ENCODE data around the gene MRPS35. TPM values are rescaled to one million over a fixed set of nuclear protein-coding genes. Genes with fewer than 3 reads are reported as not detected.

Gene MRPS35
- total and polyA plus RNA-seq, 2 experiments from 2014 or later = 67.4 to 88.1 TPM

DNA sequence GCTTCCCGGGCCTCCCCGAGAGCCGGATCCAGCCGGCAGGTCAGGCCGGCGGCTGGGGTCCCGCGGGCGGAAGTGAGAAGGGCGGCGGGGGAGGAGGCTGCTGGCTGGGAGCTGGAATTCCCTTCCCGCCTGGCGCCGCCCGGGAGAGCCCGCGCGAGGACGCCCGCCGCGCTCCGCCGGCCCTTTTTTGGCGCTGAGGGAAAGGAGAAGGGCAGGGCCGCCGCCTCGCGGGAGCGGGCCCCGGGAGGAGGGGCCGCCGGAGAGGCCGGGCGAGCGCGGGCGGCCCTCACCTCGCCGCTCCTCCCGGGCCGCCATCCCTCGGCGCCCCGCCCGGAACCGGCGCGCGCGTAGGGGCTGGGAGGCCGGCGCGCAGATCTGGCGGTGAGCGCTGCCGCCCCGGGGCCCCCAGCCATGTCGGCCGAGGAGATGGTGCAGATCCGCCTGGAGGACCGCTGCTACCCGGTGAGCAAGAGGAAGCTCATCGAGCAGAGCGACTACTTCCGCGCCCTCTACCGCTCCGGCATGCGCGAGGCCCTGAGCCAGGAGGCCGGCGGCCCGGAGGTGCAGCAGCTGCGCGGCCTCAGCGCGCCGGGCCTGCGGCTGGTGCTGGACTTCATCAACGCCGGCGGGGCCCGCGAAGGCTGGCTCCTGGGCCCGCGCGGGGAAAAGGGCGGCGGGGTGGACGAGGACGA lies 69.4 kb downstream of the MRPS35 start, which contains the start of the genes KLHL42 and MANSC4:
KLHL42 (plus strand) TSS at position 314 of the 692 bp plus-strand sequence; CDS start at position 412, 98 bp downstream.
MANSC4 (minus strand) TSS at position 317 of the 692 bp plus-strand sequence. CDS start 8,960 bp downstream, outside the sequence.
- Histone ChIP-seq H3K4me3 (peak within 1 kb of the TSS; percentile 93), H3K36me3 (replicated peaks; ENCODE audit: insufficient read depth, low read depth) (no peaks in the 10 kb centered on the region), H2AFZ (peak within 1 kb of the TSS; percentile 99), H4K20me1 (ENCODE audit: insufficient read depth, poor library complexity, severe bottlenecking) (no peaks in the 10 kb centered on the region), H3K27ac (peak within 1 kb of the TSS; percentile 99), H3K4me2 (peak within 1 kb of the TSS; percentile 99), H3K9me2 (replicated peaks; ENCODE audit: insufficient read depth) (no peaks in the 10 kb centered on the region), H3K9me3 (ENCODE audit: low read depth) (no peaks in the 10 kb centered on the region), H3K79me2 (peaks cover 46% of the 10 kb centered on the region), H3K4me1 (ENCODE audit: insufficient read depth) (peaks cover 16% of the 10 kb centered on the region), H3K27me3 (no peaks in the 10 kb centered on the region)
- 2% methylated on average over 30 of the region's 92 CpGs for WGBS (ENCODE audit: low lambda C conversion rate, missing lambda C conversion rate)
- peak; percentile 85 for DNase-seq (ENCODE audit: low spot score)
- TF ChIP-seq EZH2phosphoT487 (IDR thresholded peaks at IDR 0.05; ENCODE audit: low read depth, severe bottlenecking, unreplicated experiment) (no peak), EZH2 (IDR thresholded peaks at IDR 0.05; ENCODE audit: borderline replicate concordance) (no peak)
- TF ChIP-seq, protein P1, sequence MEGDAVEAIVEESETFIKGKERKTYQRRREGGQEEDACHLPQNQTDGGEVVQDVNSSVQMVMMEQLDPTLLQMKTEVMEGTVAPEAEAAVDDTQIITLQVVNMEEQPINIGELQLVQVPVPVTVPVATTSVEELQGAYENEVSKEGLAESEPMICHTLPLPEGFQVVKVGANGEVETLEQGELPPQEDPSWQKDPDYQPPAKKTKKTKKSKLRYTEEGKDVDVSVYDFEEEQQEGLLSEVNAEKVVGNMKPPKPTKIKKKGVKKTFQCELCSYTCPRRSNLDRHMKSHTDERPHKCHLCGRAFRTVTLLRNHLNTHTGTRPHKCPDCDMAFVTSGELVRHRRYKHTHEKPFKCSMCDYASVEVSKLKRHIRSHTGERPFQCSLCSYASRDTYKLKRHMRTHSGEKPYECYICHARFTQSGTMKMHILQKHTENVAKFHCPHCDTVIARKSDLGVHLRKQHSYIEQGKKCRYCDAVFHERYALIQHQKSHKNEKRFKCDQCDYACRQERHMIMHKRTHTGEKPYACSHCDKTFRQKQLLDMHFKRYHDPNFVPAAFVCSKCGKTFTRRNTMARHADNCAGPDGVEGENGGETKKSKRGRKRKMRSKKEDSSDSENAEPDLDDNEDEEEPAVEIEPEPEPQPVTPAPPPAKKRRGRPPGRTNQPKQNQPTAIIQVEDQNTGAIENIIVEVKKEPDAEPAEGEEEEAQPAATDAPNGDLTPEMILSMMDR (IDR thresholded peaks at IDR 0.05; ENCODE audit: poor library complexity) = no peak

DNA sequence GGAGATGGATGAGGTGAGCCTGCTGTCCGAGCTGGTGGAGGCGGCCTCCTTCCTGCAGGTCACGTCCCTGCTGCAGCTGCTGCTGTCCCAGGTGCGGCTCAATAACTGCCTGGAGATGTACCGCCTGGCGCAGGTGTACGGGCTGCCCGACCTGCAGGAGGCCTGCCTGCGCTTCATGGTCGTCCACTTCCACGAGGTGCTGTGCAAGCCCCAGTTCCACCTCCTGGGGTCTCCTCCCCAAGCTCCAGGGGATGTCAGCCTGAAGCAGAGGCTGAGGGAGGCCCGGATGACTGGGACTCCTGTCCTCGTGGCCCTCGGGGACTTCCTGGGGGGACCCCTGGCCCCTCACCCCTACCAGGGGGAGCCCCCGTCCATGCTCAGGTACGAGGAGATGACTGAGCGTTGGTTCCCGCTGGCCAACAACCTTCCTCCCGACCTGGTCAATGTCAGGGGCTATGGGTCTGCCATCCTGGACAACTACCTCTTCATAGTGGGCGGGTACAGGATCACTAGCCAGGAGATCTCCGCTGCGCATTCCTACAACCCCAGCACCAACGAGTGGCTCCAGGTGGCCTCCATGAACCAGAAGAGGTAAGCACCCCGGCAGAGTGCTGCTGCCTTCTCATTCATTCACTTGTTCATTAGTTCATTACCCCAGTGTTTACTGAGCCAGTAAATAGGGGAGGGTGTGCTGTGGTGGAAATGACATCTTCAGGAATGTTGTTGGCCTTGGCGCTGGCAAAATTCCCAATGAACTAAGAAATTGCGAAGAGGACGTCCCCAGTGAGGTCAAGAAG lies 70.2 kb downstream of the MRPS35 start:
- Histone ChIP-seq H3K36me3 (replicated peaks; ENCODE audit: insufficient read depth, low read depth) (no peaks in the 10 kb centered on the region), H3K4me1 (ENCODE audit: insufficient read depth) (peaks cover 16% of the 10 kb centered on the region), H3K4me3 (peak overlapping the region; percentile 93), H3K27me3 (no peaks in the 10 kb centered on the region), H4K20me1 (ENCODE audit: insufficient read depth, poor library complexity, severe bottlenecking) (peaks cover 3% of the 10 kb centered on the region), H3K4me2 (peak overlapping the region; percentile 99), H2AFZ (peak overlapping the region; percentile 99), H3K27ac (peak overlapping the region; percentile 99), H3K79me2 (peaks cover 53% of the 10 kb centered on the region), H3K9me2 (replicated peaks; ENCODE audit: insufficient read depth) (no peaks in the 10 kb centered on the region), H3K9me3 (ENCODE audit: low read depth) (no peaks in the 10 kb centered on the region)
- peak; percentile 13 for DNase-seq (ENCODE audit: low spot score)
- TF ChIP-seq, protein P1 (IDR thresholded peaks at IDR 0.05; ENCODE audit: poor library complexity) = no peak
- TF ChIP-seq EZH2 (IDR thresholded peaks at IDR 0.05; ENCODE audit: borderline replicate concordance) = no peak
- TF ChIP-seq EZH2phosphoT487 (IDR thresholded peaks at IDR 0.05; ENCODE audit: low read depth, severe bottlenecking, unreplicated experiment) = no peak
- WGBS (ENCODE audit: low lambda C conversion rate, missing lambda C conversion rate) = 16% methylated on average over 22 of the region's 27 CpGs

- H2AFZ ChIP-seq = no peak overlapping the region
- H3K4me3 ChIP-seq = no peak overlapping the region
- no peaks in the 10 kb centered on the region for H3K9me3 ChIP-seq (ENCODE audit: low read depth)
- H3K79me2 ChIP-seq = peaks cover 60% of the 10 kb centered on the region
- TF ChIP-seq EZH2 (IDR thresholded peaks at IDR 0.05; ENCODE audit: borderline replicate concordance) (no peak), EZH2phosphoT487 (IDR thresholded peaks at IDR 0.05; ENCODE audit: low read depth, severe bottlenecking, unreplicated experiment) (no peak)
- TF ChIP-seq, protein P1 (IDR thresholded peaks at IDR 0.05; ENCODE audit: poor library complexity) = no peak
- H3K27me3 ChIP-seq = no peaks in the 10 kb centered on the region
- peak overlapping the region; percentile 99 for H3K4me2 ChIP-seq
- no peaks in the 10 kb centered on the region for H3K36me3 ChIP-seq (replicated peaks; ENCODE audit: insufficient read depth, low read depth)
- peaks cover 3% of the 10 kb centered on the region for H4K20me1 ChIP-seq (ENCODE audit: insufficient read depth, poor library complexity, severe bottlenecking)
- no peak for DNase-seq (ENCODE audit: low spot score)
- peaks cover 16% of the 10 kb centered on the region for H3K4me1 ChIP-seq (ENCODE audit: insufficient read depth)
- H3K9me2 ChIP-seq (replicated peaks; ENCODE audit: insufficient read depth) = no peaks in the 10 kb centered on the region
- WGBS (ENCODE audit: low lambda C conversion rate, missing lambda C conversion rate) = 74% methylated on average over 5 of the region's 5 CpGs
- H3K27ac ChIP-seq = peak overlapping the region; percentile 99
Measured at GRCh38 chr12:27781680-27782079, 71.0 kb downstream of the MRPS35 start.

All from hepatocyte (in vitro differentiated cells).